Neural progenitor cell (in vitro differentiated cells): Measurements from ENCODE around the gene TLR6. TPM values are rescaled to one million over a fixed set of nuclear protein-coding genes. Genes with fewer than 3 reads are reported as not detected.
"Not testable (repeated sequence)": the region's sequence is repeated elsewhere in the genome, so short reads cannot be mapped to it uniquely, and the experiment has no call there.

Source experiments
- DNase-seq: peaks from one replicate; pipeline ENCODE4 v3.0.0-alpha.2; 2016; ENCODE audit warnings: low spot score
- H2AFZ ChIP-seq: fragments of 200-600 bp; sonication (generic); replicated peaks from 2 replicates; pipeline ENCODE4 v1.6.1; 2016; ENCODE audit warnings: antibody characterized with exemption
- H3F3A ChIP-seq: fragments of 200-600 bp; sonication (generic); 2 replicates; pipeline ENCODE4 v1.6.1; 2016; ENCODE audit warnings: antibody characterized with exemption, low read depth
- H3K27ac ChIP-seq: fragments of 200-600 bp; sonication (generic); 2 replicates; pipeline ENCODE4 v1.5.1; 2016; ENCODE audit warnings: mild to moderate bottlenecking
- H3K27me3 ChIP-seq: fragments of 200-600 bp; sonication (generic); 2 replicates; pipeline ENCODE4 v1.6.1; 2016; ENCODE audit warnings: mild to moderate bottlenecking, moderate library complexity
- H3K36me3 ChIP-seq: fragments of 200-600 bp; sonication (generic); 2 replicates; pipeline ENCODE4 v1.5.1; 2016
- H3K4me1 ChIP-seq: fragments of 200-600 bp; sonication (generic); 2 replicates; pipeline ENCODE4 v1.6.1; 2016; ENCODE audit warnings: mixed run types
- H3K4me2 ChIP-seq: fragments of 200-600 bp; sonication (generic); 2 replicates; pipeline ENCODE4 v1.6.1; 2016
- H3K4me3 ChIP-seq: fragments of 200-600 bp; sonication (generic); 2 replicates; pipeline ENCODE4 v1.5.1; 2016
- H3K79me2 ChIP-seq: fragments of 200-600 bp; sonication (generic); 2 replicates; pipeline ENCODE4 v1.6.1; 2016; ENCODE audit warnings: low read depth
- H3K9ac ChIP-seq: fragments of 200-600 bp; sonication (generic); 2 replicates; pipeline ENCODE4 v1.6.1; 2016
- H3K9me3 ChIP-seq: fragments of 200-600 bp; sonication (generic); 2 replicates; pipeline ENCODE4 v1.5.1; 2016; ENCODE audit warnings: low read depth
- H4K20me1 ChIP-seq: fragments of 200-600 bp; sonication (generic); 2 replicates; pipeline ENCODE4 v1.6.1; 2016; ENCODE audit warnings: low read depth
- H3K27ac Mint-ChIP-seq: 3 replicates; pipeline ENCODE4 v1.8.0; 2021; ENCODE audit warnings: mixed read lengths
- H3K27me3 Mint-ChIP-seq: 2 replicates; pipeline ENCODE4 v1.8.0; 2022; ENCODE audit warnings: low read depth, mild to moderate bottlenecking, inconsistent platforms, moderate library complexity, mixed read lengths; ENCODE audit not compliant: insufficient read depth
- H3K36me3 Mint-ChIP-seq: 3 replicates; pipeline ENCODE4 v1.8.0; 2021; ENCODE audit warnings: mixed read lengths
- H3K4me1 Mint-ChIP-seq: 3 replicates; pipeline ENCODE4 v1.8.0; 2021; ENCODE audit warnings: mixed read lengths
- H3K4me3 Mint-ChIP-seq: 3 replicates; pipeline ENCODE4 v1.8.0; 2021; ENCODE audit warnings: mild to moderate bottlenecking, moderate library complexity, mixed read lengths
- H3K9me3 Mint-ChIP-seq: 3 replicates; pipeline ENCODE4 v1.8.0; 2020; ENCODE audit warnings: mixed read lengths
- CTCF ChIP-seq: fragments of 200-600 bp; sonication (generic); IDR thresholded peaks from 2 replicates; pipeline ENCODE4 v1.5.1; 2017; ENCODE audit warnings: antibody characterized with exemption, mild to moderate bottlenecking
- EZH2 ChIP-seq: fragments of 200-600 bp; sonication (generic); IDR thresholded peaks from 2 replicates; pipeline ENCODE4 v1.6.1; 2017; ENCODE audit warnings: antibody characterized with exemption, mild to moderate bottlenecking, moderate library complexity
- EZH2phosphoT487 ChIP-seq: fragments of 200-600 bp; sonication (generic); IDR thresholded peaks from 2 replicates; pipeline ENCODE4 v1.6.1; 2017; ENCODE audit warnings: antibody characterized with exemption
- total RNA-seq: library from RNA; depleted of rRNA; stranded (reverse); fragments of >200 nt; gene quantifications from 2 replicates; pipeline ENCODE4 v1.2.3, GENCODE V29; 2015; ENCODE audit warnings: low replicate concordance

TLR6 gene
- total RNA-seq, 1 donor from 2014 or later: 0.07 TPM

- Histone ChIP-seq H3K4me2 (no peak overlapping the region), H3K4me3 (no peak overlapping the region), H3K27ac (no peak overlapping the region), H3F3A (no peaks in the 10 kb centered on the region), H4K20me1 (no peaks in the 10 kb centered on the region), H3K36me3 (no peaks in the 10 kb centered on the region), H3K79me2 (no peaks in the 10 kb centered on the region), H2AFZ (no peak overlapping the region), H3K27me3 (no peaks in the 10 kb centered on the region), H3K9me3 (no peaks in the 10 kb centered on the region), H3K9ac (no peak overlapping the region), H3K4me1 (no peaks in the 10 kb centered on the region)
- Mint-ChIP-seq H3K27ac (no peak overlapping the region), H3K4me3 (no peak overlapping the region), H3K9me3 (no peaks in the 10 kb centered on the region), H3K36me3 (no peaks in the 10 kb centered on the region), H3K27me3 (peaks cover 2% of the 10 kb centered on the region), H3K4me1 (peaks cover 2% of the 10 kb centered on the region)
- DNase-seq: no peak
- TF ChIP-seq EZH2phosphoT487 (no peak), EZH2 (no peak), CTCF (no peak)
Measured at GRCh38 chr4:38781854-38782261, 74.8 kb downstream of the TLR6 start.

- H3K27me3 ChIP-seq: no peaks in the 10 kb centered on the region
- H3K27me3 Mint-ChIP-seq: peaks cover 2% of the 10 kb centered on the region
- H3K4me1 ChIP-seq: no peaks in the 10 kb centered on the region
- no peaks in the 10 kb centered on the region for H4K20me1 ChIP-seq
- TF ChIP-seq CTCF (no peak), EZH2 (no peak), EZH2phosphoT487 (no peak)
- no peaks in the 10 kb centered on the region for H3K36me3 Mint-ChIP-seq
- no peak for DNase-seq
- H3K4me3 Mint-ChIP-seq: no peak overlapping the region
- no peaks in the 10 kb centered on the region for H3K9me3 Mint-ChIP-seq
- H3K4me3 ChIP-seq: no peak overlapping the region
- H3K79me2 ChIP-seq: no peaks in the 10 kb centered on the region
- H3K36me3 ChIP-seq: no peaks in the 10 kb centered on the region
- no peak overlapping the region for H2AFZ ChIP-seq
- no peaks in the 10 kb centered on the region for H3F3A ChIP-seq
- H3K4me1 Mint-ChIP-seq: peaks cover 2% of the 10 kb centered on the region
- H3K9ac ChIP-seq: no peak overlapping the region
- no peak overlapping the region for H3K4me2 ChIP-seq
- H3K27ac ChIP-seq: no peak overlapping the region
- no peak overlapping the region for H3K27ac Mint-ChIP-seq
- H3K9me3 ChIP-seq: no peaks in the 10 kb centered on the region
Measured at GRCh38 chr4:38780833-38781484, 75.7 kb downstream of the TLR6 start.

- peaks cover 2% of the 10 kb centered on the region for H3K4me1 Mint-ChIP-seq
- no peak for TF ChIP-seq EZH2phosphoT487
- H3K4me3 ChIP-seq: no peak overlapping the region
Measured at GRCh38 chr4:38779790-38780189, 76.8 kb downstream of the TLR6 start.

GRCh38 chr4:38777925-38778324 lies 78.7 kb downstream of the TLR6 start:
- H3K27me3 Mint-ChIP-seq, H3K4me3 ChIP-seq, H3K9me3 ChIP-seq, H4K20me1 ChIP-seq, H3K27ac ChIP-seq, H3K9ac ChIP-seq, H3K36me3 Mint-ChIP-seq, H3K9me3 Mint-ChIP-seq, DNase-seq, H3K4me1 Mint-ChIP-seq, H3K36me3 ChIP-seq, H3K27ac Mint-ChIP-seq, H2AFZ ChIP-seq, H3F3A ChIP-seq, H3K4me2 ChIP-seq, H3K79me2 ChIP-seq, H3K27me3 ChIP-seq, H3K4me3 Mint-ChIP-seq, H3K4me1 ChIP-seq: not testable (repeated sequence)

More at GRCh38 chr4:38779790-38780189, 76.8 kb downstream of the TLR6 start:
- Mint-ChIP-seq H3K9me3 (no peaks in the 10 kb centered on the region), H3K27ac (no peak overlapping the region), H3K27me3 (no peaks in the 10 kb centered on the region), H3K36me3 (no peaks in the 10 kb centered on the region), H3K4me3 (no peak overlapping the region)
- Histone ChIP-seq H3K27ac (no peak overlapping the region), H3K9me3 (no peaks in the 10 kb centered on the region), H3K27me3 (no peaks in the 10 kb centered on the region), H2AFZ (no peak overlapping the region), H3K36me3 (no peaks in the 10 kb centered on the region), H4K20me1 (no peaks in the 10 kb centered on the region), H3F3A (no peaks in the 10 kb centered on the region), H3K79me2 (no peaks in the 10 kb centered on the region), H3K4me2 (no peak overlapping the region), H3K9ac (no peak overlapping the region), H3K4me1 (no peaks in the 10 kb centered on the region)
- DNase-seq: no peak
